Amniotic stem cell (primary cell): ENCODE data around the gene SRRM1.

Experiments used
- DNase-seq: peaks from one replicate; lab custom pipeline; 2025; lab: John Stamatoyannopoulos, UW

The SRRM1 gene, protein sequence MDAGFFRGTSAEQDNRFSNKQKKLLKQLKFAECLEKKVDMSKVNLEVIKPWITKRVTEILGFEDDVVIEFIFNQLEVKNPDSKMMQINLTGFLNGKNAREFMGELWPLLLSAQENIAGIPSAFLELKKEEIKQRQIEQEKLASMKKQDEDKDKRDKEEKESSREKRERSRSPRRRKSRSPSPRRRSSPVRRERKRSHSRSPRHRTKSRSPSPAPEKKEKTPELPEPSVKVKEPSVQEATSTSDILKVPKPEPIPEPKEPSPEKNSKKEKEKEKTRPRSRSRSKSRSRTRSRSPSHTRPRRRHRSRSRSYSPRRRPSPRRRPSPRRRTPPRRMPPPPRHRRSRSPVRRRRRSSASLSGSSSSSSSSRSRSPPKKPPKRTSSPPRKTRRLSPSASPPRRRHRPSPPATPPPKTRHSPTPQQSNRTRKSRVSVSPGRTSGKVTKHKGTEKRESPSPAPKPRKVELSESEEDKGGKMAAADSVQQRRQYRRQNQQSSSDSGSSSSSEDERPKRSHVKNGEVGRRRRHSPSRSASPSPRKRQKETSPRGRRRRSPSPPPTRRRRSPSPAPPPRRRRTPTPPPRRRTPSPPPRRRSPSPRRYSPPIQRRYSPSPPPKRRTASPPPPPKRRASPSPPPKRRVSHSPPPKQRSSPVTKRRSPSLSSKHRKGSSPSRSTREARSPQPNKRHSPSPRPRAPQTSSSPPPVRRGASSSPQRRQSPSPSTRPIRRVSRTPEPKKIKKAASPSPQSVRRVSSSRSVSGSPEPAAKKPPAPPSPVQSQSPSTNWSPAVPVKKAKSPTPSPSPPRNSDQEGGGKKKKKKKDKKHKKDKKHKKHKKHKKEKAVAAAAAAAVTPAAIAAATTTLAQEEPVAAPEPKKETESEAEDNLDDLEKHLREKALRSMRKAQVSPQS

GRCh38 chr1:24642481-24643362 is at the start of gene SRRM1:
SRRM1 (plus strand) TSS chr1:24643302; CDS start chr1:24643327, 25 bp downstream.
- DNase-seq = peak; percentile 100

DNA sequence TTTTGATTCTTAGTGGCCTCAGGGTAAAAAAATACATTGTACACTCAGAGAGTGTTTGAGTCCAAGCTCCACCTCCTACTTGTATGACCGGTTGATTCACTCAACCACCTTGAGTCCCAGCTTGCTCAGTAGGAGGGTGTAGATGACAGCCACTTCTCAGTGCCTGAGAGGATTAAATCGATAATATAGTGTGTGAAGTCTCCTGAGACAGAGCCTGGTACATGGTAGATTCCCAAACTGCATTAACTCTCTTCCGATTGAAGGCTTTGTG is 48.8 kb upstream of the SRRM1 start:
- DNase-seq = no peak

- DNase-seq = no peak
Observed at GRCh38 chr1:24596401-24596880, 46.7 kb upstream of the SRRM1 start.

DNA sequence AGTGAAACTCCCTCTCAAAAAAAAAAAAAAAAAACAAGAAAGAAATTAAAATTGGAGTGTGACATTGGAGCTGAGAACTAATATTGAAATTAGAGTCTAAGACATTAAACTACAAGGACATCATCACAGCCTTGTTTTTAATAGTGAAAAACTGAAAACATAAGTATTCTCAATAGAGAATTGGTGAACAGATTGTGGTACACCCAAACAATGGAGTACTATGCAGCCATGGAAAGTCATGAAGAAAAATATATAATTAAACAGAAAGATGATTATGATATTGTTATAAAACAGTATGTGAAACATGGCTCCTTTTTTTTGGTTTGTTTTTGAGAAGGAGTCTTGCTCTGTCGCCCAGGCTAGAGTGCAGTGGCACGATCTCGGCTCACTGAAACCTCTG is 43.8 kb upstream of the SRRM1 start:
- no peak for DNase-seq

- DNase-seq = no peak
Observed at GRCh38 chr1:24600551-24600950, 42.6 kb upstream of the SRRM1 start.

- no peak for DNase-seq
Observed at GRCh38 chr1:24605534-24606295, 37.4 kb upstream of the SRRM1 start.

GRCh38 chr1:24606296-24606605 is 36.9 kb upstream of the SRRM1 start:
- no peak for DNase-seq

GRCh38 chr1:24606621-24607020 is 36.5 kb upstream of the SRRM1 start:
- DNase-seq = no peak

- no peak for DNase-seq
Observed at GRCh38 chr1:24609949-24610517, 33.1 kb upstream of the SRRM1 start.

DNA sequence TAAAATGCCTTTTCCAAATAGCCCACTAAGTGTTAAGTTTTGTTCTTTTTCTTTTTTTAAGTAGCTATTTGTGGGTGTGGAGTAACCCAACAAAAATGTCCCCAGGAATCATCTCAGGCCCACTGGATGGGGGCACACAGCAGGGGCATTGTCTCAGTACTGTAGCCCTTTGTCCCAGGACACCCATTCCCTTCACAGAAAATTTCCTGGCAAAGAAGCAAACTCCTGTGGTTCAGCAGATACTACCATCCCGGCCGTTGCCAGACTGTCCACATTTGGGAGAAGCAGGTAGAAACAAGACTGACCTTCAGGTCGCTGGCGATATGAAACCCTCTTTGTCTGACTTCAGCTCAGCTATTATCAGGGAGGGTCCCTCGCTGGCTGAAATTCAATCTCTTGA is 23.7 kb upstream of the SRRM1 start:
- DNase-seq = no peak

DNA sequence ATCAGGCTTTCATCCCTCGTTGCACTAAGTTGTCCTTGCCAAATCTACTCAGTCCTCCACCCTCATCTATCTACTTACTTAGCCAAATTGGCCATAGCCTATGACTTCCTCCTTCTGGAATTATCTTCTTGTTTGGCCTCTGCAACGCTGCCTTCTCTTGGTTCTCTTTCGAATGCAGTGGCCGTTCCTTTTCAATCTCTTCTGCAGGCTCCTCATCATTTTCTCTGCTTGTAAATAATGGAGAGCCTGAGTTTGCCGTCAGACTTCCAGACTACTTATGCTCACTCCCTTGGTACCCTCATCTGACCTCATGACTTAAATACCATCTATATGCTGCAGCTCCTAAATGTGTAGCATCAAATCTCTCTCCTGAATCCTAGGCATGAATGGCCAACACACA is 22.4 kb upstream of the SRRM1 start:
- DNase-seq = no peak

- DNase-seq = no peak
Observed at GRCh38 chr1:24621121-24621520, 22.0 kb upstream of the SRRM1 start.

DNA sequence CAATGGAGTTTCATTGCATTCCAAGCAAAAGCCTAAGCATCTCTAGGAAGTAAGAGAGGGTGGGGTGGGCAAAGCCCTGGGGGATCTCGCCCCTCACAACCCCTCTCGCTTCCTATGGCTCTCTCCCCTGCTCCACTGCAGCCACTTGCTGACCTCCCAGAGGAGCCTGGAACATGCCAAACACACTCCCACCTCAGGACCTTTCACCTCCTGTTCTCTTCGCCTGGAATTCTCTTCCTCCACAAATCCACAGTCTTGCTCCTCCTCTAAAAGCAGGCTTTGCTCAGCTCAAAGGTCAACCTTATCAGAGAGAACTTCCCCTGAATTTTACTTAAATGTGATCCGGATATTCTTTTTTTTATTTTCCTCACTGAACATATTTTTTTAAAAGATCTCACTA is 20.9 kb upstream of the SRRM1 start:
- no peak for DNase-seq

GRCh38 chr1:24632832-24633175 is 10.3 kb upstream of the SRRM1 start:
- DNase-seq = no peak

DNA sequence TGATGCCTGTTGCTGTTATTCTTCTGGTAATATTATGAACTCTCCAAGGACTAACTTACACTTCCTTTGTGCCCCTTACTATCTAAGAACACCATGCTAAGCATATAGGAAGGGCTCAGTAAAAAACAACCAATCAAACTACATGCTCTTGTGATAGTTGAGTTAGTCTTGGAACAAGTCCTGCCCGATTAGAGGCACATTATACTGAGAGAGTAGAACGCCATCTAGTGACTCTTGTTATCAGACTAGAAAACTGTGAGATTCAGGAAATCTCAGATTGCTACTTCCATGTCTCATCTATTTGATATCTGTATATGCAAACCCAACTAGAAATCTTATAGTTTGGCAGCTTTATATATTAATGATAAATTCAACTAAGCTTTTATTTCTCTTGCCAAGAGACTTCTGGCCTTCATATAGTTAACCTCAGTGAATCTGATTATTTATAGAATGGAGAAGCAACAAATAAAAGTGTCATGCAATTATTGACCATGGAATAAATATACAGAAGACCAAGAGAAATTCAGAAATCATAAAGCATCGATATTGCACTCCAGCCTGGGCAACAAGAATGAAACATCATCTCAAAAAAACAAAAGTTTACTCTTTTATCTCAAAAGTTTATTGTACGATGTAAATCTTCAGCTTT is 7.8 kb upstream of the SRRM1 start:
- peak; percentile 75 for DNase-seq

- no peak for DNase-seq
Observed at GRCh38 chr1:24636661-24637357, 6.3 kb upstream of the SRRM1 start.

GRCh38 chr1:24639094-24639493 is 4.0 kb upstream of the SRRM1 start:
- DNase-seq = no peak

- DNase-seq = no peak
Observed at GRCh38 chr1:24639881-24640280, 3.2 kb upstream of the SRRM1 start.

- DNase-seq = no peak
Observed at GRCh38 chr1:24640288-24640687, 2.8 kb upstream of the SRRM1 start.

DNA sequence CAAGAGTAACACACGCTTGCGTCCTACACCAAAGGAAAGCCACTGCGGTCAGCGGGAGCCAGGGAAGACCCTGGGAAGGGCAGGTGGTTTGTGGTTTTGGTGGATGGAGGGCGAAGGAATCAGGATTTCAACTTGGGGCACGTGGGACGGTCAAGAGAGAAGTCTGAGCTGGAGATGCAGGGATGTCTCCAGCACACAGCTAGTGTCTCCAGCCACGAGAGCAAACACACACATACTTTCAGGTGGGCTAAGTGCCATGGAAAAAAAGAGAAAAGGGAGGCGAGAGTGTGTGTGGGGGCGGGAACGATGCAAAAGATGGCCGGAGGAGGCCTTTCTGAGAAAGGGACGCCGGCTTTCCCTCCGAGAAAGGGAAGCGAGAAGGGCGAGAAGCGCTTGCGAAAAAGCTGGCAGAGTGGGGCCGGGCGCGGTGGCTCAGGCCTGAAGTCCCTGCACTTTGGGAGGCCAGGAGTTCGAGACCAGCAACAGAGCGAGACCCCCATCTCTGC is 1.4 kb upstream of the SRRM1 start:
- DNase-seq = no peak
